Measurements from ENCODE around the gene MMP24OS. TPM values are rescaled to one million over a fixed set of nuclear protein-coding genes. Genes with fewer than 3 reads are reported as not detected.

The MMP24OS gene
- total RNA-seq, 1 experiment from 2014 or later, result 59.6 TPM

DNA sequence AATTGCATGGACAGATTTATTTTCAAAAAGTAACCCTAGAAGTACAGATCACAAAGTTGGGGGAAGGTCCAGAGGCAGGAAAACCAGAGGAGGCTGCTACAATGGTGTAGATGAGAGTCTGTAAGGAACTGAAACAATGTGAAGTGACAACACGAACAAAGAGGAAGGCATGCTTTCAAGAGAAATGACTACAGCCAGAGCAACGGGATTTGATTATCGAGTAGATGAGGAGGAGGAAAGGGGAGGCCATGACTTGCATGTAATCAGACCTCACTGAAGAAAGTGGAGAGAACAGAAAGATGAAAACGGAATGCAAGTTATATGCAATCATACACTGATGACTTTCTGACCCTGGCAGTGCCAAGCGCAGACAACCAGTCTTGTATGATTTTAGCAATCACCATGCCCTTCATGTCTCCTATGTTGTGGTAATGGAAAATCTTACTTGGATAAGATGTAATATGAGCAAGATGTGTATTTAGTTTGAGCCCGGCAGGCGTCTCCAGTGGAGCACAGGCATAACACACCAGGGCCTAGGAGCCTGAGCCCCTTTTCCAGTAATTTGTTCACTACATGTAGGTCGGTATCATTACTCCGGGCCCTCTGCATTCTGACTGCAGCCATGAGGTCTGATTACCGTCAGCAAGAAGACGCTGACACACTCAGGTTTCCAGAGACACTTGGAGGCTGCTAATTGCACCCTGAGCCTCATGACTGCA is 48.3 kb upstream of the MMP24OS start:
- no TSS peak for BruUV-seq (replicated peaks)
- CTCF ChIA-PET, result no interaction called here
- RAD21 ChIA-PET (ENCODE audit: low non-redundant PET in 1 of 2, low total read pairs in 2 of 2, uncharacterized antibody in 2 of 2, unreplicated experiment in 2 of 2), result no interaction called here
- Histone ChIP-seq H3K9ac (ENCODE audit: low read length) (peak overlapping the region; percentile 38), H4K20me1 (ENCODE audit: insufficient read depth) (no peaks in the 10 kb centered on the region), H3K27me3 (ENCODE audit: insufficient read depth, low read length) (no peaks in the 10 kb centered on the region), H3K9me3 (ENCODE audit: control insufficient read depth in 1 of 2, insufficient read depth in 1 of 2, low read depth in 1 of 2, low read length in 2 of 2) (no peaks in the 10 kb centered on the region), H3K4me2 (ENCODE audit: low read length) (peak overlapping the region; percentile 64), H3K36me3 (ENCODE audit: control insufficient read depth in 1 of 2, insufficient read depth in 2 of 2, low read length in 2 of 2) (no peaks in the 10 kb centered on the region), H3K9me2 (ENCODE audit: insufficient read depth) (no peaks in the 10 kb centered on the region), H3K79me2 (ENCODE audit: insufficient read depth, low read length) (no peaks in the 10 kb centered on the region), H3K4me3 (replicated peaks in 1 of 2; ENCODE audit: low read depth in 1 of 2, low read length in 2 of 2) (no peak overlapping the region), H2AFZ (ENCODE audit: low read depth, low read length, poor library complexity, severe bottlenecking) (no peak overlapping the region), H3K27ac (ENCODE audit: low read depth, low read length) (peak overlapping the region; percentile 63; the same call in 1 of the 2 replicates), H3K4me1 (ENCODE audit: control insufficient read depth in 1 of 2, insufficient read depth in 2 of 2, low read length in 2 of 2) (peaks cover 50 to 77% of the 10 kb centered on the region in 2 experiments)
- POLR2A ChIA-PET, result no interaction called here
- no peak for ATAC-seq
- DNase-seq (ENCODE audit: low read depth, low spot score), result no peak
- intact Hi-C loops (cut with micrococcal nuclease), result no loop called here
- TF ChIP-seq JUND (IDR thresholded peaks at IDR 0.05), result no peak
- no peak for TF ChIP-seq SRF (IDR thresholded peaks at IDR 0.05; ENCODE audit: low read depth)
- no peak for TF ChIP-seq EGR1 (IDR thresholded peaks at IDR 0.05; ENCODE audit: low read depth)
- no peak for TF ChIP-seq YY1 (IDR thresholded peaks at IDR 0.05; ENCODE audit: extremely low read depth, insufficient replicate concordance, low read depth, low read length)
- TF ChIP-seq, protein P1, sequence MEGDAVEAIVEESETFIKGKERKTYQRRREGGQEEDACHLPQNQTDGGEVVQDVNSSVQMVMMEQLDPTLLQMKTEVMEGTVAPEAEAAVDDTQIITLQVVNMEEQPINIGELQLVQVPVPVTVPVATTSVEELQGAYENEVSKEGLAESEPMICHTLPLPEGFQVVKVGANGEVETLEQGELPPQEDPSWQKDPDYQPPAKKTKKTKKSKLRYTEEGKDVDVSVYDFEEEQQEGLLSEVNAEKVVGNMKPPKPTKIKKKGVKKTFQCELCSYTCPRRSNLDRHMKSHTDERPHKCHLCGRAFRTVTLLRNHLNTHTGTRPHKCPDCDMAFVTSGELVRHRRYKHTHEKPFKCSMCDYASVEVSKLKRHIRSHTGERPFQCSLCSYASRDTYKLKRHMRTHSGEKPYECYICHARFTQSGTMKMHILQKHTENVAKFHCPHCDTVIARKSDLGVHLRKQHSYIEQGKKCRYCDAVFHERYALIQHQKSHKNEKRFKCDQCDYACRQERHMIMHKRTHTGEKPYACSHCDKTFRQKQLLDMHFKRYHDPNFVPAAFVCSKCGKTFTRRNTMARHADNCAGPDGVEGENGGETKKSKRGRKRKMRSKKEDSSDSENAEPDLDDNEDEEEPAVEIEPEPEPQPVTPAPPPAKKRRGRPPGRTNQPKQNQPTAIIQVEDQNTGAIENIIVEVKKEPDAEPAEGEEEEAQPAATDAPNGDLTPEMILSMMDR (IDR thresholded peaks at IDR 0.05 in 2 of 3, conservative IDR thresholded peaks at IDR 0.05 in 1 of 3; ENCODE audit: borderline replicate concordance in 1 of 3, insufficient read depth in 1 of 3, low read depth in 2 of 3, low read length in 2 of 3), result no peak
- no peak for TF ChIP-seq SIN3A (IDR thresholded peaks at IDR 0.05; ENCODE audit: low read depth)
- TF ChIP-seq, protein P2, sequence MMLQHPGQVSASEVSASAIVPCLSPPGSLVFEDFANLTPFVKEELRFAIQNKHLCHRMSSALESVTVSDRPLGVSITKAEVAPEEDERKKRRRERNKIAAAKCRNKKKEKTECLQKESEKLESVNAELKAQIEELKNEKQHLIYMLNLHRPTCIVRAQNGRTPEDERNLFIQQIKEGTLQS (IDR thresholded peaks at IDR 0.05), result no peak
- TF ChIP-seq, protein P3, sequence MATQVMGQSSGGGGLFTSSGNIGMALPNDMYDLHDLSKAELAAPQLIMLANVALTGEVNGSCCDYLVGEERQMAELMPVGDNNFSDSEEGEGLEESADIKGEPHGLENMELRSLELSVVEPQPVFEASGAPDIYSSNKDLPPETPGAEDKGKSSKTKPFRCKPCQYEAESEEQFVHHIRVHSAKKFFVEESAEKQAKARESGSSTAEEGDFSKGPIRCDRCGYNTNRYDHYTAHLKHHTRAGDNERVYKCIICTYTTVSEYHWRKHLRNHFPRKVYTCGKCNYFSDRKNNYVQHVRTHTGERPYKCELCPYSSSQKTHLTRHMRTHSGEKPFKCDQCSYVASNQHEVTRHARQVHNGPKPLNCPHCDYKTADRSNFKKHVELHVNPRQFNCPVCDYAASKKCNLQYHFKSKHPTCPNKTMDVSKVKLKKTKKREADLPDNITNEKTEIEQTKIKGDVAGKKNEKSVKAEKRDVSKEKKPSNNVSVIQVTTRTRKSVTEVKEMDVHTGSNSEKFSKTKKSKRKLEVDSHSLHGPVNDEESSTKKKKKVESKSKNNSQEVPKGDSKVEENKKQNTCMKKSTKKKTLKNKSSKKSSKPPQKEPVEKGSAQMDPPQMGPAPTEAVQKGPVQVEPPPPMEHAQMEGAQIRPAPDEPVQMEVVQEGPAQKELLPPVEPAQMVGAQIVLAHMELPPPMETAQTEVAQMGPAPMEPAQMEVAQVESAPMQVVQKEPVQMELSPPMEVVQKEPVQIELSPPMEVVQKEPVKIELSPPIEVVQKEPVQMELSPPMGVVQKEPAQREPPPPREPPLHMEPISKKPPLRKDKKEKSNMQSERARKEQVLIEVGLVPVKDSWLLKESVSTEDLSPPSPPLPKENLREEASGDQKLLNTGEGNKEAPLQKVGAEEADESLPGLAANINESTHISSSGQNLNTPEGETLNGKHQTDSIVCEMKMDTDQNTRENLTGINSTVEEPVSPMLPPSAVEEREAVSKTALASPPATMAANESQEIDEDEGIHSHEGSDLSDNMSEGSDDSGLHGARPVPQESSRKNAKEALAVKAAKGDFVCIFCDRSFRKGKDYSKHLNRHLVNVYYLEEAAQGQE (IDR thresholded peaks at IDR 0.05; ENCODE audit: low read depth), result no peak
- no peak for TF ChIP-seq EZH2 (IDR thresholded peaks at IDR 0.05)
- TF ChIP-seq, protein P4, sequence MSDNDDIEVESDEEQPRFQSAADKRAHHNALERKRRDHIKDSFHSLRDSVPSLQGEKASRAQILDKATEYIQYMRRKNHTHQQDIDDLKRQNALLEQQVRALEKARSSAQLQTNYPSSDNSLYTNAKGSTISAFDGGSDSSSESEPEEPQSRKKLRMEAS (IDR thresholded peaks at IDR 0.05), result no peak
- no peak for TF ChIP-seq ZNF274 (IDR thresholded peaks at IDR 0.05; ENCODE audit: low read depth, low read length)
- TF ChIP-seq POLR2A (IDR thresholded peaks at IDR 0.05; ENCODE audit: borderline replicate concordance, extremely low read depth, insufficient read depth, insufficient read length), result no peak
- TF ChIP-seq CBX3 (IDR thresholded peaks at IDR 0.05; ENCODE audit: low read depth), result no peak
- no peak for TF ChIP-seq ZFX (IDR thresholded peaks at IDR 0.05)

Measured in HCT116 (cell line).